H1 (cell line): ENCODE data around the gene DPYD.

Experiments used
- CTCF ChIP-seq, 3 experiments: IDR thresholded peaks; 1 replicate in 2 of 3; 2 replicates in 1 of 3; pipeline versions ENCODE4 v1.5.1 to v1.6.1; 2011; ENCODE audit warnings: low read length in 3 of 3, mild to moderate bottlenecking in 3 of 3, inconsistent platforms in 2 of 3, low read depth in 1 of 3, moderate library complexity in 1 of 3; ENCODE audit not compliant: insufficient read depth in 1 of 3; ENCODE audit errors: control extremely low read depth in 1 of 3
- EP300 ChIP-seq, 2 experiments: IDR thresholded peaks; 1 replicate in 1 of 2; 2 replicates in 1 of 2; pipeline ENCODE4 v1.6.1; 2011 to 2012; ENCODE audit warnings: low read depth in 2 of 2, low read length in 2 of 2, mild to moderate bottlenecking in 2 of 2, borderline replicate concordance in 1 of 2, inconsistent platforms in 1 of 2, moderate library complexity in 1 of 2
- TEAD4 ChIP-seq: IDR thresholded peaks from 2 replicates; pipeline ENCODE4 v1.6.1; 2012; ENCODE audit warnings: low read depth, low read length, inconsistent platforms, mixed read lengths

GRCh38 chr1:97901017-97901658, 19.7 kb downstream of the DPYD start:
- no peak for TF ChIP-seq EP300 (IDR thresholded peaks at IDR 0.05; ENCODE audit: borderline replicate concordance in 1 of 2, low read depth in 2 of 2, low read length in 2 of 2)
- TF ChIP-seq CTCF (IDR thresholded peaks at IDR 0.05; ENCODE audit: control extremely low read depth in 1 of 3, insufficient read depth in 1 of 3, low read depth in 1 of 3, low read length in 3 of 3), result no peak
- TF ChIP-seq TEAD4, result no peak
